GM23338 (cell line): Measurements from ENCODE around the gene ZNF687. TPM values are rescaled to one million over a fixed set of nuclear protein-coding genes. Genes with fewer than 3 reads are reported as not detected.

ENCODE experiments used
- ATAC-seq: fragments of 200-7000 bp; cut with Tn5 transposase; 3 replicates; pipeline ENCODE4 v1.9.1; 2020
- DNase-seq: peaks from one replicate; pipeline ENCODE4 v3.0.0-alpha.2; 2015; ENCODE audit warnings: low spot score
- H2AFZ ChIP-seq: fragments of 200-600 bp; sonication (generic); 2 replicates; pipeline ENCODE4 v1.8.0; 2016; ENCODE audit warnings: antibody characterized with exemption, mild to moderate bottlenecking, moderate library complexity
- H3F3A ChIP-seq: fragments of 200-600 bp; sonication (generic); replicated peaks from 2 replicates; pipeline ENCODE4 v1.8.0; 2017; ENCODE audit warnings: antibody characterized with exemption, mixed run types, low read depth
- H3K27ac ChIP-seq: fragments of 200-600 bp; sonication (generic); 2 replicates; pipeline ENCODE4 v1.6.1; 2016; ENCODE audit warnings: low read depth
- H3K27me3 ChIP-seq: fragments of 200-600 bp; sonication (generic); 2 replicates; pipeline ENCODE4 v1.8.0; 2016; ENCODE audit warnings: mild to moderate bottlenecking, mixed run types, moderate library complexity; ENCODE audit not compliant: insufficient read depth
- H3K36me3 ChIP-seq: fragments of 200-600 bp; sonication (generic); 2 replicates; pipeline ENCODE4 v1.8.0; 2016; ENCODE audit warnings: mild to moderate bottlenecking; ENCODE audit not compliant: insufficient read depth
- H3K4me1 ChIP-seq: fragments of 200-600 bp; sonication (generic); 2 replicates; pipeline ENCODE4 v1.8.0; 2016; ENCODE audit warnings: mild to moderate bottlenecking, moderate library complexity; ENCODE audit not compliant: insufficient read depth
- H3K4me2 ChIP-seq: fragments of 200-600 bp; sonication (generic); 2 replicates; pipeline ENCODE4 v1.7.1; 2017; ENCODE audit warnings: mixed run types
- H3K4me3 ChIP-seq: fragments of 200-600 bp; sonication (generic); 2 replicates; pipeline ENCODE4 v1.6.1; 2016; ENCODE audit warnings: mixed run types
- H3K79me2 ChIP-seq: fragments of 200-600 bp; sonication (generic); replicated peaks from 2 replicates; pipeline ENCODE4 v1.8.0; 2017; ENCODE audit warnings: mild to moderate bottlenecking; ENCODE audit not compliant: insufficient read depth
- H3K9me2 ChIP-seq: fragments of 200-600 bp; sonication (generic); 2 replicates; pipeline ENCODE4 v1.8.0; 2017; ENCODE audit not compliant: insufficient read depth
- H4K20me1 ChIP-seq: fragments of 200-600 bp; sonication (generic); replicated peaks from 2 replicates; pipeline ENCODE4 v1.8.0; 2017; ENCODE audit warnings: mild to moderate bottlenecking; ENCODE audit not compliant: insufficient read depth
- H3K27ac Mint-ChIP-seq: 2 replicates; pipeline ENCODE4 v1.8.0; 2020; ENCODE audit warnings: inconsistent platforms, mild to moderate bottlenecking, moderate library complexity, mixed read lengths
- H3K27me3 Mint-ChIP-seq: 3 replicates; pipeline ENCODE4 v1.8.0; 2022; ENCODE audit warnings: low read depth, mild to moderate bottlenecking, moderate library complexity, mixed read lengths, inconsistent platforms; ENCODE audit not compliant: insufficient read depth, poor library complexity
- H3K36me3 Mint-ChIP-seq: 3 replicates; pipeline ENCODE4 v1.8.0; 2021; ENCODE audit warnings: low read depth, mild to moderate bottlenecking, inconsistent platforms, moderate library complexity, mixed read lengths
- H3K4me1 Mint-ChIP-seq: 3 replicates; pipeline ENCODE4 v1.8.0; 2020; ENCODE audit warnings: mild to moderate bottlenecking, inconsistent platforms, mixed read lengths
- H3K4me3 Mint-ChIP-seq: 3 replicates; pipeline ENCODE4 v1.8.0; 2021; ENCODE audit warnings: moderate library complexity, mild to moderate bottlenecking, inconsistent platforms, mixed read lengths
- H3K9me3 Mint-ChIP-seq: 3 replicates; pipeline ENCODE4 v1.8.0; 2020; ENCODE audit warnings: moderate library complexity, mild to moderate bottlenecking, inconsistent platforms, mixed read lengths
- CREB1 ChIP-seq: fragments of 250-450 bp; sonication (Bioruptor Pico); IDR thresholded peaks from 2 replicates; pipeline ENCODE4 v1.5.0; 2020; ENCODE audit warnings: low read depth, mild to moderate bottlenecking, moderate library complexity
- CTCF ChIP-seq, 2 experiments: fragments of 200-600 bp in 1 of 2; sonication (generic) in 1 of 2; conservative IDR thresholded peaks; 2 replicates each; pipeline versions ENCODE4 v1.5.1 to v1.6.1; 2016 to 2017; ENCODE audit warnings: antibody characterized with exemption in 2 of 2, low read depth in 2 of 2, mild to moderate bottlenecking in 2 of 2, moderate library complexity in 1 of 2
- ETS1 ChIP-seq: IDR thresholded peaks from 2 replicates; pipeline ENCODE4 v1.6.1; 2016; ENCODE audit warnings: antibody characterized with exemption
- EZH2 ChIP-seq: fragments of 200-600 bp; sonication (generic); IDR thresholded peaks from one replicate; pipeline ENCODE4 v1.8.0; 2017; ENCODE audit warnings: antibody characterized with exemption, mild to moderate bottlenecking, low read depth; ENCODE audit not compliant: unreplicated experiment
- EZH2phosphoT487 ChIP-seq: fragments of 200-600 bp; sonication (generic); IDR thresholded peaks from one replicate; pipeline ENCODE4 v1.8.1; 2018; ENCODE audit warnings: antibody characterized with exemption; ENCODE audit not compliant: unreplicated experiment
- JUNB ChIP-seq: IDR thresholded peaks from one replicate; pipeline ENCODE4 v1.6.1; 2016; ENCODE audit warnings: antibody characterized with exemption; ENCODE audit not compliant: unreplicated experiment
- NANOG ChIP-seq: IDR thresholded peaks from 2 replicates; pipeline ENCODE4 v1.6.1; 2016; ENCODE audit warnings: antibody characterized with exemption, borderline replicate concordance
- POLR2AphosphoS5 ChIP-seq: IDR thresholded peaks from 2 replicates; pipeline ENCODE4 v1.6.1; 2016; ENCODE audit warnings: antibody characterized with exemption, low read depth
- REST ChIP-seq: IDR thresholded peaks from one replicate; pipeline ENCODE4 v1.6.1; 2018; ENCODE audit warnings: antibody characterized with exemption; ENCODE audit not compliant: unreplicated experiment
- STAT1 ChIP-seq: IDR thresholded peaks from one replicate; pipeline ENCODE4 v1.6.1; 2016; ENCODE audit warnings: antibody characterized with exemption; ENCODE audit not compliant: unreplicated experiment
- ZNF114 ChIP-seq: fragments of 250-450 bp; sonication (Bioruptor Pico); IDR thresholded peaks from 2 replicates; pipeline ENCODE4 v1.5.0; 2020; ENCODE audit warnings: mild to moderate bottlenecking, moderate library complexity
- ZNF331 ChIP-seq: fragments of 250-450 bp; sonication (Bioruptor Pico); IDR thresholded peaks from 2 replicates; pipeline ENCODE4 v1.5.0; 2020; ENCODE audit warnings: low read depth, mild to moderate bottlenecking, moderate library complexity
- ZNF462 ChIP-seq: fragments of 250-450 bp; sonication (Bioruptor Pico); IDR thresholded peaks from 2 replicates; pipeline ENCODE4 v1.5.0; 2020; ENCODE audit warnings: mild to moderate bottlenecking, moderate library complexity
- polyA plus RNA-seq: library from polyadenylated mRNA; unstranded; fragments of >200 nt; fragmentation: Nextera tagmentation; extraction: Ambion mirVana; gene quantifications from 2 replicates; pipeline ENCODE4 v1.2.1, GENCODE V29; 2016
- total RNA-seq: library from RNA; depleted of rRNA; stranded (reverse); fragments of >200 nt; shearing (Covaris generic); gene quantifications from 2 replicates; pipeline ENCODE4 v1.2.3, GENCODE V29; 2014

ZNF687 gene
- total and polyA plus RNA-seq, 2 experiments from 2014 or later = 7.7 to 63.9 TPM

GRCh38 chr1:151266821-151267220, 15.3 kb upstream of the ZNF687 start:
- Histone ChIP-seq H3K27me3 (no peaks in the 10 kb centered on the region), H4K20me1 (peaks cover 4% of the 10 kb centered on the region; the same call in 1 of the 2 replicates), H3K4me2 (no peak overlapping the region), H3K79me2 (peaks cover 11% of the 10 kb centered on the region; the same call in 1 of the 2 replicates), H2AFZ (no peak overlapping the region), H3F3A (peaks cover 15% of the 10 kb centered on the region), H3K36me3 (peaks cover 39% of the 10 kb centered on the region), H3K9me2 (no peaks in the 10 kb centered on the region), H3K4me1 (no peaks in the 10 kb centered on the region), H3K4me3 (no peak overlapping the region), H3K27ac (0 out of 2 replicates have a peak overlapping the region, but pooled peaks have one; percentile 55)
- ATAC-seq = no peak
- Mint-ChIP-seq H3K4me1 (peaks cover 2% of the 10 kb centered on the region; the same call in 1 of the 3 replicates), H3K27ac (no peak overlapping the region; the same call in 1 of the 2 replicates), H3K36me3 (peaks cover 72% of the 10 kb centered on the region), H3K4me3 (no peak overlapping the region), H3K27me3 (peaks cover 3% of the 10 kb centered on the region), H3K9me3 (no peaks in the 10 kb centered on the region)
- TF ChIP-seq EZH2phosphoT487 (no peak), ETS1 (no peak), ZNF462 (CRISPR knock-in tag) (no peak), CREB1 (no peak), REST (no peak), CTCF (conservative IDR thresholded peaks at IDR 0.05; ENCODE audit: low read depth in 2 of 2) (no peak), NANOG (no peak), POLR2AphosphoS5 (no peak), EZH2 (no peak), JUNB (no peak), ZNF331 (CRISPR knock-in tag) (no peak), STAT1 (no peak), ZNF114 (CRISPR knock-in tag) (no peak)
- DNase-seq = no peak
